CD4-positive, alpha-beta T cell treated with Interleukin-4 for 4 hours (primary cell): Measurements from ENCODE around the gene ATP1A3.
A peak's percentile ranks its signal among the peaks of the same experiment; 100 is the strongest.
"Not testable (repeated sequence)": the region's sequence is repeated elsewhere in the genome, so short reads cannot be mapped to it uniquely, and the experiment has no call there.

Experiments used
- DNase-seq: peaks from one replicate; pipeline ENCODE4 v3.0.0-alpha.2; 2020

The ATP1A3 gene

GRCh38 chr19:41993612-41994483 lies at the start of gene ATP1A3:
TSS of gene ATP1A3 (minus strand) at chr19:41994230. CDS start at chr19:41994076, 154 bp downstream.
- DNase-seq: peak; percentile 48

GRCh38 chr19:42042455-42043170 lies 48.6 kb upstream of the ATP1A3 start:
- no peak for DNase-seq

- DNase-seq: not testable (repeated sequence)
Observed at GRCh38 chr19:42040491-42040890, 46.5 kb upstream of the ATP1A3 start.

- DNase-seq: no peak
Observed at GRCh38 chr19:42040031-42040430, 46.0 kb upstream of the ATP1A3 start.

- DNase-seq: no peak
Observed at GRCh38 chr19:42038666-42039065, 44.6 kb upstream of the ATP1A3 start.

GRCh38 chr19:42037649-42038048 lies 43.6 kb upstream of the ATP1A3 start:
- no peak for DNase-seq

GRCh38 chr19:42034640-42035391 lies 40.8 kb upstream of the ATP1A3 start:
- peak; percentile 70 for DNase-seq

- DNase-seq: no peak
Observed at GRCh38 chr19:42033413-42033812, 39.4 kb upstream of the ATP1A3 start.

- DNase-seq: no peak
Observed at GRCh38 chr19:42032431-42032830, 38.4 kb upstream of the ATP1A3 start.

- no peak for DNase-seq
Observed at GRCh38 chr19:42030645-42031440, 36.8 kb upstream of the ATP1A3 start.

GRCh38 chr19:42028304-42029216 lies 34.5 kb upstream of the ATP1A3 start:
- DNase-seq: no peak

- DNase-seq: no peak
Observed at GRCh38 chr19:42024622-42025111, 30.6 kb upstream of the ATP1A3 start.

GRCh38 chr19:42023943-42024260 lies 29.9 kb upstream of the ATP1A3 start:
- DNase-seq: no peak

GRCh38 chr19:42023121-42023942 lies 29.3 kb upstream of the ATP1A3 start:
- peak; percentile 1 for DNase-seq

- DNase-seq: no peak
Observed at GRCh38 chr19:42022616-42023015, 28.6 kb upstream of the ATP1A3 start.

GRCh38 chr19:42021185-42021584 lies 27.2 kb upstream of the ATP1A3 start:
- DNase-seq: no peak

- DNase-seq: no peak
Observed at GRCh38 chr19:42018503-42019193, 24.6 kb upstream of the ATP1A3 start.

- no peak for DNase-seq
Observed at GRCh38 chr19:42017040-42017439, 23.0 kb upstream of the ATP1A3 start.

GRCh38 chr19:42012747-42013146 lies 18.7 kb upstream of the ATP1A3 start:
- DNase-seq: not testable (repeated sequence)
